A549 (cell line): Measurements from ENCODE around the gene GABRA4.

Experiments used
- CBX8 ChIP-seq: fragments of 200-600 bp; sonication (generic); IDR thresholded peaks from 2 replicates; pipeline ENCODE4 v1.6.1; 2016
- CEBPB ChIP-seq, 2 experiments: fragments of >200 bp in 1 of 2; sonication (Bioruptor Twin) in 1 of 2; formaldehyde crosslinking in 1 of 2; IDR thresholded peaks; 2 replicates each; pipeline ENCODE4 v1.6.1; 2012 to 2016
- CTCF ChIP-seq: fragments of >200 bp; sonication (Bioruptor Twin); formaldehyde crosslinking; IDR thresholded peaks from 3 replicates; pipeline ENCODE4 v1.5.1; 2016
- EHMT2 ChIP-seq: fragments of 200-600 bp; sonication (generic); IDR thresholded peaks from 2 replicates; pipeline ENCODE4 v1.6.1; 2016; ENCODE audit warnings: antibody characterized with exemption, low read depth, mild to moderate bottlenecking, moderate library complexity
- FOSL2 ChIP-seq, 2 experiments: fragments of 450-650 bp in 1 of 2; fragments of >200 bp in 1 of 2; sonication (Bioruptor Twin) in 1 of 2; formaldehyde crosslinking; IDR thresholded peaks; 2 replicates each; pipeline versions ENCODE4 v1.5.0 to v1.6.1; 2016 to 2020; ENCODE audit warnings: mild to moderate bottlenecking in 1 of 2, moderate library complexity in 1 of 2
- HOXA7 ChIP-seq: fragments of 250-450 bp; sonication (Bioruptor Pico); IDR thresholded peaks from 2 replicates; pipeline ENCODE4 v1.5.0; 2020; ENCODE audit warnings: mild to moderate bottlenecking, moderate library complexity
- MYC ChIP-seq: IDR thresholded peaks from 2 replicates; pipeline ENCODE4 v1.6.1; 2012; ENCODE audit warnings: mild to moderate bottlenecking, inconsistent platforms, low read length, improper control_type of control experiment, borderline replicate concordance
- NR3C1 ChIP-seq: fragments of >200 bp; sonication (Bioruptor Twin); formaldehyde crosslinking; IDR thresholded peaks from 3 replicates; pipeline ENCODE4 v1.6.1; 2017
- POLR2A ChIP-seq: IDR thresholded peaks from 2 replicates; pipeline ENCODE4 v1.6.1; 2012; ENCODE audit warnings: mild to moderate bottlenecking, low read length
- SREBF2 ChIP-seq: fragments of 450-650 bp; IDR thresholded peaks from 2 replicates; pipeline ENCODE4 v1.6.1; 2014; ENCODE audit warnings: mild to moderate bottlenecking, moderate library complexity
- USF2 ChIP-seq: fragments of 450-650 bp; IDR thresholded peaks from 2 replicates; pipeline ENCODE4 v1.6.1; 2014; ENCODE audit warnings: antibody characterized with exemption
- TF ChIP-seq, protein P1 (sequence below): fragments of 200-600 bp; sonication (generic); IDR thresholded peaks from 2 replicates; pipeline ENCODE4 v1.6.1; 2016; ENCODE audit warnings: antibody characterized with exemption, mild to moderate bottlenecking, moderate library complexity
- TF ChIP-seq, protein P2 (sequence below): fragments of >200 bp; sonication (Bioruptor Twin); formaldehyde crosslinking; IDR thresholded peaks from 3 replicates; pipeline ENCODE4 v1.6.1; 2016

DNA sequence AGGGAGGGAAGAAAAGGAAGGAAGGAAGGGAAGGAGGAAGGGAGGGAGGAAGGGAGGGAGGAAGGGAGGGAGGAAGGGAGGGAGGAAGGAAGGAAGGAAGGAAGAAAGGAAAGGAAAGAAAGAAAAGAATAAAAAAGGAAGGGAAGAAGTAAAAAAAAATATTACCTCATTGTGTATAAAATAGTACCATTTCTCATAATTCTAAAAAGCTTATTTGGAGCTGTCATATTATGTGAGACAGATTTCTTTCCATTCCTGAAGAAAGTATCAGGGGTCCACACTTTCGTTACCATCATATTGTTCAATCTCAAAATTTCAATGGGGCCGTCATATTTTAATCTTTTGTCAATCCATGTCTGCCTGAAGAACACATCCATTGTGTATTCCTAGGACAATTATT, 16.1 kb downstream of the GABRA4 start:
- TF ChIP-seq, protein P1, sequence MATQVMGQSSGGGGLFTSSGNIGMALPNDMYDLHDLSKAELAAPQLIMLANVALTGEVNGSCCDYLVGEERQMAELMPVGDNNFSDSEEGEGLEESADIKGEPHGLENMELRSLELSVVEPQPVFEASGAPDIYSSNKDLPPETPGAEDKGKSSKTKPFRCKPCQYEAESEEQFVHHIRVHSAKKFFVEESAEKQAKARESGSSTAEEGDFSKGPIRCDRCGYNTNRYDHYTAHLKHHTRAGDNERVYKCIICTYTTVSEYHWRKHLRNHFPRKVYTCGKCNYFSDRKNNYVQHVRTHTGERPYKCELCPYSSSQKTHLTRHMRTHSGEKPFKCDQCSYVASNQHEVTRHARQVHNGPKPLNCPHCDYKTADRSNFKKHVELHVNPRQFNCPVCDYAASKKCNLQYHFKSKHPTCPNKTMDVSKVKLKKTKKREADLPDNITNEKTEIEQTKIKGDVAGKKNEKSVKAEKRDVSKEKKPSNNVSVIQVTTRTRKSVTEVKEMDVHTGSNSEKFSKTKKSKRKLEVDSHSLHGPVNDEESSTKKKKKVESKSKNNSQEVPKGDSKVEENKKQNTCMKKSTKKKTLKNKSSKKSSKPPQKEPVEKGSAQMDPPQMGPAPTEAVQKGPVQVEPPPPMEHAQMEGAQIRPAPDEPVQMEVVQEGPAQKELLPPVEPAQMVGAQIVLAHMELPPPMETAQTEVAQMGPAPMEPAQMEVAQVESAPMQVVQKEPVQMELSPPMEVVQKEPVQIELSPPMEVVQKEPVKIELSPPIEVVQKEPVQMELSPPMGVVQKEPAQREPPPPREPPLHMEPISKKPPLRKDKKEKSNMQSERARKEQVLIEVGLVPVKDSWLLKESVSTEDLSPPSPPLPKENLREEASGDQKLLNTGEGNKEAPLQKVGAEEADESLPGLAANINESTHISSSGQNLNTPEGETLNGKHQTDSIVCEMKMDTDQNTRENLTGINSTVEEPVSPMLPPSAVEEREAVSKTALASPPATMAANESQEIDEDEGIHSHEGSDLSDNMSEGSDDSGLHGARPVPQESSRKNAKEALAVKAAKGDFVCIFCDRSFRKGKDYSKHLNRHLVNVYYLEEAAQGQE = no peak
- TF ChIP-seq, protein P2, sequence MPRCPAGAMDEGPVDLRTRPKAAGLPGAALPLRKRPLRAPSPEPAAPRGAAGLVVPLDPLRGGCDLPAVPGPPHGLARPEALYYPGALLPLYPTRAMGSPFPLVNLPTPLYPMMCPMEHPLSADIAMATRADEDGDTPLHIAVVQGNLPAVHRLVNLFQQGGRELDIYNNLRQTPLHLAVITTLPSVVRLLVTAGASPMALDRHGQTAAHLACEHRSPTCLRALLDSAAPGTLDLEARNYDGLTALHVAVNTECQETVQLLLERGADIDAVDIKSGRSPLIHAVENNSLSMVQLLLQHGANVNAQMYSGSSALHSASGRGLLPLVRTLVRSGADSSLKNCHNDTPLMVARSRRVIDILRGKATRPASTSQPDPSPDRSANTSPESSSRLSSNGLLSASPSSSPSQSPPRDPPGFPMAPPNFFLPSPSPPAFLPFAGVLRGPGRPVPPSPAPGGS = no peak
- TF ChIP-seq POLR2A = no peak
- no peak for TF ChIP-seq NR3C1
- no peak for TF ChIP-seq CTCF
- no peak for TF ChIP-seq CBX8
- no peak for TF ChIP-seq FOSL2 (IDR thresholded peaks at IDR 0.05)
- no peak for TF ChIP-seq FOSL2 (CRISPR knock-in tag; IDR thresholded peaks at IDR 0.05)
- TF ChIP-seq CEBPB (IDR thresholded peaks at IDR 0.05) = no peak
- TF ChIP-seq USF2 = no peak
- TF ChIP-seq MYC = no peak
- no peak for TF ChIP-seq SREBF2
- TF ChIP-seq HOXA7 (CRISPR knock-in tag) = no peak
- TF ChIP-seq EHMT2 = no peak
